OCI-LY1 (cell line): ENCODE measurements around the gene KCNC2.

ENCODE experiments used
- H2AFZ ChIP-seq: fragments of 200-600 bp; sonication (generic), shearing (Covaris generic); 2 replicates; pipeline ENCODE4 v1.6.0; 2014; ENCODE audit warnings: antibody characterized with exemption, mild to moderate bottlenecking, low read length
- H3F3A ChIP-seq: fragments of 200-600 bp; sonication (generic), shearing (Covaris generic); 2 replicates; pipeline ENCODE4 v1.6.0; 2014; ENCODE audit warnings: mild to moderate bottlenecking, antibody characterized with exemption, low read length, moderate library complexity; ENCODE audit not compliant: insufficient read depth
- H3K27ac ChIP-seq: fragments of 200-600 bp; sonication (generic); 2 replicates; pipeline ENCODE4 v1.5.1; 2014; ENCODE audit warnings: low read length, mixed run types, mild to moderate bottlenecking, low read depth; ENCODE audit not compliant: poor library complexity, severe bottlenecking
- H3K27me3 ChIP-seq: fragments of 200-600 bp; sonication (generic); 2 replicates; pipeline ENCODE4 v1.6.0; 2014; ENCODE audit warnings: antibody characterized with exemption, mild to moderate bottlenecking, low read length, moderate library complexity; ENCODE audit not compliant: insufficient read depth
- H3K36me3 ChIP-seq: fragments of 200-600 bp; sonication (generic); 2 replicates; pipeline ENCODE4 v1.6.1; 2014; ENCODE audit warnings: mild to moderate bottlenecking, antibody characterized with exemption, low read length, moderate library complexity, mixed read lengths; ENCODE audit not compliant: insufficient read depth
- H3K4me1 ChIP-seq: fragments of 200-600 bp; sonication (generic); 2 replicates; pipeline ENCODE4 v1.5.1; 2014; ENCODE audit warnings: mild to moderate bottlenecking, low read length, moderate library complexity; ENCODE audit not compliant: insufficient read depth, severe bottlenecking
- H3K4me2 ChIP-seq: fragments of 200-600 bp; sonication (generic), shearing (Covaris generic); 2 replicates; pipeline ENCODE4 v1.6.1; 2014; ENCODE audit warnings: low read length
- H3K4me3 ChIP-seq: fragments of 200-600 bp; sonication (generic); 2 replicates; pipeline ENCODE4 v1.5.1; 2014; ENCODE audit warnings: low read length, low read depth, mild to moderate bottlenecking, mixed read lengths; ENCODE audit not compliant: poor library complexity, severe bottlenecking
- H3K79me2 ChIP-seq: fragments of 200-600 bp; shearing (Covaris generic); 2 replicates; pipeline ENCODE4 v1.6.1; 2016; ENCODE audit warnings: mixed run types, low read length, mixed read lengths; ENCODE audit not compliant: insufficient read depth
- H3K9ac ChIP-seq: fragments of 200-600 bp; sonication (generic), shearing (Covaris generic); 2 replicates; pipeline ENCODE4 v1.6.1; 2014; ENCODE audit warnings: mild to moderate bottlenecking, low read length, mixed read lengths
- H3K9me2 ChIP-seq: fragments of 200-600 bp; sonication (generic), shearing (Covaris generic); 2 replicates; pipeline ENCODE4 v1.6.1; 2014; ENCODE audit warnings: low read depth, mild to moderate bottlenecking, low read length, mixed read lengths
- H3K9me3 ChIP-seq: fragments of 200-600 bp; shearing (Covaris generic); 2 replicates; pipeline ENCODE4 v1.6.1; 2014; ENCODE audit warnings: low read length, mixed read lengths
- H4K20me1 ChIP-seq: fragments of 200-600 bp; sonication (generic), shearing (Covaris generic); 2 replicates; pipeline ENCODE4 v1.6.0; 2016; ENCODE audit warnings: mild to moderate bottlenecking, low read length; ENCODE audit not compliant: insufficient read depth
- CTCF ChIP-seq: fragments of 200-600 bp; sonication (generic), shearing (Covaris generic); IDR thresholded peaks from 2 replicates; pipeline ENCODE4 v1.5.1; 2017; ENCODE audit warnings: mild to moderate bottlenecking, antibody characterized with exemption, low read length, moderate library complexity, mixed read lengths
- EZH2 ChIP-seq: fragments of 200-600 bp; sonication (generic), shearing (Covaris generic); IDR thresholded peaks from 2 replicates; pipeline ENCODE4 v1.8.0; 2017; ENCODE audit warnings: borderline replicate concordance, mixed run types, mild to moderate bottlenecking, antibody characterized with exemption, low read length, moderate library complexity, mixed read lengths

Gene KCNC2

GRCh38 chr12:75184516-75184915 is 25.1 kb downstream of the KCNC2 start:
- Histone ChIP-seq H3K27ac (no peak overlapping the region), H3K9me3 (no peaks in the 10 kb centered on the region), H2AFZ (no peak overlapping the region), H3F3A (no peaks in the 10 kb centered on the region), H3K4me3 (no peak overlapping the region), H3K9me2 (no peaks in the 10 kb centered on the region), H3K4me1 (no peaks in the 10 kb centered on the region), H4K20me1 (no peaks in the 10 kb centered on the region), H3K27me3 (no peaks in the 10 kb centered on the region), H3K9ac (no peak overlapping the region), H3K79me2 (no peaks in the 10 kb centered on the region), H3K36me3 (no peaks in the 10 kb centered on the region), H3K4me2 (no peak overlapping the region)
- TF ChIP-seq CTCF (no peak), EZH2 (no peak)

GRCh38 chr12:75183967-75184366 is 25.7 kb downstream of the KCNC2 start:
- Histone ChIP-seq H3K9me3 (no peaks in the 10 kb centered on the region), H4K20me1 (no peaks in the 10 kb centered on the region), H3K9ac (no peak overlapping the region), H3F3A (no peaks in the 10 kb centered on the region), H3K4me1 (no peaks in the 10 kb centered on the region), H3K9me2 (no peaks in the 10 kb centered on the region), H2AFZ (no peak overlapping the region), H3K36me3 (no peaks in the 10 kb centered on the region), H3K79me2 (no peaks in the 10 kb centered on the region), H3K27me3 (no peaks in the 10 kb centered on the region), H3K4me2 (no peak overlapping the region), H3K4me3 (no peak overlapping the region), H3K27ac (no peak overlapping the region)
- TF ChIP-seq EZH2 (no peak), CTCF (no peak)

- Histone ChIP-seq H3K27ac (no peak overlapping the region), H3K9me2 (no peaks in the 10 kb centered on the region), H3K9me3 (no peaks in the 10 kb centered on the region), H3F3A (no peaks in the 10 kb centered on the region), H2AFZ (no peak overlapping the region), H3K27me3 (no peaks in the 10 kb centered on the region), H4K20me1 (no peaks in the 10 kb centered on the region), H3K4me2 (no peak overlapping the region), H3K4me3 (no peak overlapping the region), H3K36me3 (no peaks in the 10 kb centered on the region), H3K79me2 (no peaks in the 10 kb centered on the region), H3K9ac (no peak overlapping the region), H3K4me1 (no peaks in the 10 kb centered on the region)
- TF ChIP-seq EZH2 (no peak), CTCF (no peak)
Observed at GRCh38 chr12:75177997-75178396, 31.6 kb downstream of the KCNC2 start.
